HG03469 (cell line): Measurements from ENCODE around the gene SARNP.
A peak's percentile ranks its signal among the peaks of the same experiment; 100 is the strongest.

Source experiments
- ATAC-seq: cut with Tn5 transposase; IDR thresholded peaks from one replicate; pipeline ENCODE4 v1.9.1; 2021; ENCODE audit warnings: mild to moderate bottlenecking, moderate library complexity, moderate number of reproducible peaks; ENCODE audit not compliant: unreplicated experiment

SARNP gene

DNA sequence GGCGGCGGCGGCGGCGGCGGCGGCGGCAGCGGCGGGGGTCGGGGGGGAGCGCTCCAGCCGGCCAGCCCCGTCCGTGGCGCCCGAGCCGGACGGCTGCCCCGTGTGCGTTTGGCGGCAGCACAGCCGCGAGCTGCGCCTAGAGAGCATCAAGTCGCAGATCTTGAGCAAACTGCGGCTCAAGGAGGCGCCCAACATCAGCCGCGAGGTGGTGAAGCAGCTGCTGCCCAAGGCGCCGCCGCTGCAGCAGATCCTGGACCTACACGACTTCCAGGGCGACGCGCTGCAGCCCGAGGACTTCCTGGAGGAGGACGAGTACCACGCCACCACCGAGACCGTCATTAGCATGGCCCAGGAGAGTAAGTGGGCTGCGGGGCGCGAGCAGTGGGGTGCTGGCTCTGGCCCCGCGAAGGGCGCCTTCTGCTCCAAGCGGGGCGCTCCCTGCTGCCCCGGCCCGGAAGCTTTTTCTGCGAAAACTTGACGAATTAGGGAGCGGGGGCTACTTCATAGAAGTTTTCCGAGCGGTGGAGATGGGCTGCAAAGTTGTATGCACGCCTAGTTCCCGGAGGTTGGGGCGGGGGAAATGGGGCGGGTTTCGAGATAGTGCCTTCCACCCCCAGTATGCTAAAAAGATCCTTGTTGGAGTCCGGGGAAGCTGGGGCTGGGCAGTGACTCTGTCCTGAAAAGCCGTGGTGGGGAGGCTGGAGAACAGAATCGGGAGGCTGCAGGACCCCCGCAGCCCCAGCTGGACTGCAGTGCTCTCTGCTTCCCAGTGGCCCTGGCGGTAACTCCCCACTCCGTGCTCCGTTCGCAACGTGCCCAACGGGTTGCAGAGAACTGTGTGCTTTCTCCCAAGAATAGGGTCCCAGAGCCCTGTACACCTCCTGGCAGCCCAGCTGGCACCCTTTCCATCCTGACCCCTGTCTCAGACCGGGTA lies 73.9 kb downstream of the SARNP start:
- ATAC-seq = no peak

DNA sequence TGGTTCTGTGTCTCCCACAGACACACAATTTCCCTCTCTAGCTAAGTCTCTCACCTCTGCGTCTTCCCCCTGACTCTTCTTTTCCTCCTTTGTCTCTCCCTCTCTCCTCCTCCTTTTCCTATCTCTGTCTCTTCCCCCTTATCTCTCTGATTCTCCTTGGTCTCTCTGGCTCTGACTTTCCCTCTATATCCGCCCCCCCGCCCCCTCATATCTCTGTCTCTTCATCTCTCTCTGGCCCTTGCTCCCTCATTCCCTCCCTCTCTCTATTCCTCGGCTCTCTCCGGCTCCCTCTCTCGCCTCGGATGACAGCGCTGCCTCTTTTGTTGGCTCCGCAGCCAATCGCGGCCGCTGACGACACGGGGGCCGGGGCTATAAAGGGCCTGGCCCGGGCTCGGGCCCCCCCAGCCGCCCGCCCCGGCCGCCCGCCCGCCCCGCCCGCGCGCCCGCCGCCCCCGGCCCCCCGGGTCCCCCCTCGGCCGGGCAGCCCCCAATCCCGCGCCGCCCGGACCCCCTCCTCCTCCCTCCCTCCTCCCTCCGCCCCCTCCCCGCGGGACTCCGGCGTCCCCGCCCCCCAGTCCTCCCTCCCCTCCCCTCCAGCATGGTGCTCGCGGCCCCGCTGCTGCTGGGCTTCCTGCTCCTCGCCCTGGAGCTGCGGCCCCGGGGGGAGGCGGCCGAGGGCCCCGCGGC lies 74.7 kb downstream of the SARNP start, which contains the start of gene GDF11:
Gene GDF11, plus strand, starts transcription at position 404 of the 687 bp plus-strand sequence. Its CDS starts 195 bp downstream, at position 599.
- ATAC-seq = no peak

DNA sequence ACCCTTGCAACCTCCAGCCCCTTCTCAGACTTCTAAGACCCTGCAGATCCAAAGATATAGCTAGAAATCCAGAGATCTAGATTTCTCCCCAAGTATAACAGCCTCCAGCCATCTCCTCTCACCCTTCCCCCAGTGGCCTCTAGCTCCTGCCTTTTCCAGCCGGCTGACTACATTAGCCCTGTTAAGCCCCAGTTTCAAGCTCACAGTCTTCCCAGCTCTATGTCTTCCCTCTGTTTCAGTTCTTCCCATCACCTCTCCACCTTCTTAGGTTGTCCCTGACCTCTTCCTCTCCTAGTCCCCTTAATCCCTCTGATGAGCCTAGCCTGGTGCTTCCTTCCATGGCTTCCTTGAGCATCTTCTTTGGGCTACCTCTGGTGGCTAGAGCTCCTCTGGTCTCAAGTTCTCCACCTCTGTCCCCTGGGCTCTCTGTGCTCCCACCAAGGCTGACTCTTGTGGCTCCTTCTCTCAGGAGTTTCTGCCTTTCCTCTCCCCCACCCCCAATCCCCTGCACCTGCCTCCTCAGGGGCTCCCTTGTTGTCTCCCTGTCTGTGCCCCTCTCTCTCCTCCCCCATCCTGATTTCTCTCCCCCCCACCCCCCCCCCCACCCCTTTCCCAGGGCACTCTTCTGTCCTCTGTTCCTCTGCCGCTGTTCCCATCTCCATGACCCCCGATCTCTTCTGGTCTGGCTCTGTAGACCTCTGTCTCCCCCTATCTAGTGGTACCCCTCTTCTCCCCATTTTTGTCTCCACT lies 75.4 kb downstream of the SARNP start:
- no peak for ATAC-seq

DNA sequence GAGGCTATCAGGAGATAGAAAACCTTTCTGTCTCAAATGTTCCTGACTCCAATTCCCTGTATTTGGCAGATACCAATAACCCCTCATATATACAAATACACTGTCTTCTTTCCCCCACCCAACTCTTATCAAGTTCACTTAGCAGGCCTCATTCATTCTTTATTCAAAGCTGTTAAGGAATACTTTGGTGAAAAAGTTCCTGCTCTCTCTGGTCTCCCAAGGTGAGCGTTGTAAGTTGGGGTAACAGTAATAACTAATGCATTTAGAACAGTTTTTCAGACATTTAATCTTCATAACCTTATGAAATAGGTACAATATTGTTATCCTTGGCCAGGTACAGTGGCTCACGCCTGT lies 78.5 kb downstream of the SARNP start:
- no peak for ATAC-seq

DNA sequence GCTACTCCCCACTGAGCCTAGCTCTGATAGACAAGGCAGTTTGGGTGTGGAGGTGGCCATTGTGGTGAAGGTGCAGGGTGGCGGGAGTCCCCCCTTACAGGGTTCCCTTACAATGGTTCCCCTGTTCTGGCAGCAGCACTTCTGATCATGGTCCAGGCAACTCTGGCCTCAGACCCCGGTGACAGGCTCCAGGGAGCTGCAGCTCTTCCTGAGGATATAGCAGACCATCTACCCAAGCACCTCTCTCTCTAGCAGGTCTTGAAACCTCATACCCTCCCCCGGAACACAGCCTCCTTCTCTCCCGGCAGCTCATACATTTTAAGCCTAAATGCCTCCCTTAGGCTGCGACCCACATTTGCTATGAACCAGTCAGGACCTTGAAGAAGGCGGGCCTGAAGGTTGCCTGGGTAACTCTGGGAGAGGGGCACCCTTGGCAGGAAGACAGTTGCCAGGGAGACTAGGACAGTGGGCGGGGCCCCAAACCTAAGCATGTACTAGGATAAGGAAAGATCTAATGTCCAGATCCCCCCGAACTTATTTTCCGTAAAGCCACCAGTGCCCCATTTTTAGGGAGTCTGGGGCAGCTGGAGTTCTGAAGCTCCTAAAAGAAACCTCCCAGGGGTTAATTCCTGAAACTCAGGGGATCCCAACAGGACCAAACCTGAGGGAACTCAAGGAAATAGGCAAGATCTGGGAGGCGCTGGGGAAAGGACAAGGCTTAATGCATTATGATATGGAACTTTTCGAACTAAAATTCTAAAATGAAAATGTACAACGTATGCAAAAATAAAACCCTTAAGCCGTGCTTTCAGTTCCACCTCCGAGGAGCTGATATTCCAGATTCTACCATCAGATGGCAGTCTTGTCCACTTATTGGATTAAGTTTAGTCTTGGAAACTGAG lies 79.2 kb downstream of the SARNP start:
- ATAC-seq = peak; percentile 74

DNA sequence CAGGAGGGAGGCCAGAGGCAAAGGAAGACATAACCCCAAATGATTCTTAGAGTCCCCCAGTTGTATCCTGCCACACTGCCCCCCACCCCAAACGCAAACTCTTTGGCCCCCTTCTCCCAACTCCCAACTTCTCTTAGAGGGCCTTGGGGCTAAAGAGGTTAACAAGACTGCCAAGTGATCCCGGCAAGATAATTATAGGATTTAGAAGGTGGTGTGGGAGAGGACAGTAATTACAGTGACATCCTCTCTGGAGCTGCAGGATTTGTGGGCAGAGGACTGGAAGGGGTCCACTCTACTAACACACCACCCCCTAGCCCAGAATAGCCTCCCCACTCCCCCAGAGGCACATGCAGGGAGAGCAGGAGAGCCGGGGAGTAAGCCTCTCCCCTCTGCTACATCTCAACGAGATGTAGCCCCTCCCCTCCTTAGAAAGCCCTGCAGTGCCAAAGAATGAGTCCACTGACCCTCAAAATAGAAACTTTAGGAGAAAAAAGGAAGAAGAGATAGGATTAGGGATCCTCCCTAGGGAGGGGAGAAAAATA lies 79.9 kb downstream of the SARNP start:
- ATAC-seq = no peak

DNA sequence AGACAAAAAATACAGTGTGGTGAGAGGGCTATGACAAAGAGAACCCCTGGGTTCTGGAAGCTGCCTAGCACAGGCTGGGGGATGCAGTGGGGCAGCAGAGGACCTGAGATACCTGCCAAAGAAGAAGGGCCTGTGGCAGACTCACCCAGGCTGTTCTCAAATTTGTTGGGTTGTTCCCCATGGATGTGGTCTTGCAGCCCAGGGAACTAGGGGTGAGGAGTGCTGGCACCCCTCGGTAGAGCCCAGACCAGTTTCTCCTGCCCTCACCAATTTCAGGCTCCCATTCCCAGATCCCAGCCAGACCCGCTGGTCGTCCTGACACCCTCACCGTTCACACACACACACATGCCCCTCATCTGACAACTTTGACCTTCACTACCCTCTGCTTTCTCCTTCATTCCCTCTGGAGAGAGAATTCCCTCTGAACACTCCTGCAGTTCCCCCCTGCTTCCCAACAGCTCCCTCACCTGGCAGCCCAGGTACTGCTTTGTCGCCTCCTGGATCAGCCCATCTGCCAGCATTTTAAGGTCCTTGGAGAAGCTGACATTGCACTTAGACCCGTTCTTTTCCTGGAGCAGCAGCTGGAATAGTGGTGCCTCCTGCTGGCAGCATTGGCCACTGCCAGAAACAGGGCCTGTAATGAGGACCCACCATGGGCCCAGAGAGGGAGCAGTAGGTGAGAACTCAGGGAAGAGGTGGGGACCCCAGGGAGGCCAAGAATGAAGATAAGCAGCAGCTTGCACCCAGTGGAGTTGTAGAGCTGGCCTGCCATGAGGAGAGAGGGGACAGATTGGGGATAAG lies 80.5 kb downstream of the SARNP start:
- ATAC-seq = no peak

DNA sequence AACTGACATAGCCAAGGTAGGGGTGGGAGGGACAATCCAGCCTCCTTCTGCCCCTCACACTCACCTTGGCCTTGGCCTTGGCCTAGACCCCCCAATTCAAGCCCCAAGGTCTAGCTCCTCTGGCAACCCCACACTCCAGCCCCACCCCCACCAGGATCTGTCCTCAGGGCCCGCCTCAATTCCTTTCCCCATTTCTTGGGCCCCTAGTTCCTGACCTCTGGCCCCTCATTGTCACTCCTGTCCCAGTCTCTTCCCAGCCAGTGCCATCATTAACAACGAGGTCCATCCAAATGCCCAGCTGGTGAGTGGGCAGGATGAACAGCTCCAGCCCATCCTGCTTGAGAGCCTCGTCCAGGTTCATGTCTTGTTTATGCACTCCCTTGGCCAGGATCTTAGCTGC lies 81.4 kb downstream of the SARNP start:
- ATAC-seq = no peak

DNA sequence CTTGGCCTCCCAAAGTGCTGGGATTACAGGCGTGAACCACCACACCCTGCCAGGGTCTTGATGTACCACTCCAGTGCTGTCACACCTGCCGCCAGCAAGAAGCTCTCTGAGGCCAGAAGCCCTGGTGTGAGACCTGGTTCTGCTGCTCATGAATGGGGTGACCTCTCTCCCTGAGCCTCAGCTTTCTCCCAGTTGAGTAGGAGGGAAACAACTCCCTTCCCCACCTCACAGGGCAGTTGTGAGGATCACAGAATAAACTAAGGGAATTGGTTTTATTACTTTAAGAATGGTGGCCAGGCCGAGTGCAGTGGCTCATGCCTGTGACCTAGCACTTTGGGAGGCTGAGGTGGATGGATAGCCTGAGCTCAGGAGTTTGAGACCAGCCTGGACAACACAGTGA lies 82.9 kb downstream of the SARNP start:
- ATAC-seq = no peak

DNA sequence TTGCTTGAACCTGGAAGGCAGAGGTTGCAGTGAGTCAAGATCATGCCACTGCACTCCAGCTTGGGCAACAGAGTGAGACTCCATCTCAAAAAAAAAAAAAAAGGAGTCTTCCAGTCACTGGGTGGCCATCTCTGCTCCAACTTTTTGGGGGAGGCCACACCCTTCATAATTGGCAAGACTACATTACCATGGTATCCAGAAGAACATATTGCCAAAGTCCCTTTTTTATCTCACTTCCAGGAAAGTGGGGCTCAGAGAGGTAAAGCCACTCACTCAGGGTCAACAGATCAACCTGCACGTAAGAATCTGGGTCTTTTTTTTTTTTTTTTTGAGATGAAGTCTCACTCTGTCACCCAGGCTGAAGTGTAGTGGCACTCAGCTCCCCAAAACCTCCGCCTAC lies 83.7 kb downstream of the SARNP start:
- no peak for ATAC-seq

DNA sequence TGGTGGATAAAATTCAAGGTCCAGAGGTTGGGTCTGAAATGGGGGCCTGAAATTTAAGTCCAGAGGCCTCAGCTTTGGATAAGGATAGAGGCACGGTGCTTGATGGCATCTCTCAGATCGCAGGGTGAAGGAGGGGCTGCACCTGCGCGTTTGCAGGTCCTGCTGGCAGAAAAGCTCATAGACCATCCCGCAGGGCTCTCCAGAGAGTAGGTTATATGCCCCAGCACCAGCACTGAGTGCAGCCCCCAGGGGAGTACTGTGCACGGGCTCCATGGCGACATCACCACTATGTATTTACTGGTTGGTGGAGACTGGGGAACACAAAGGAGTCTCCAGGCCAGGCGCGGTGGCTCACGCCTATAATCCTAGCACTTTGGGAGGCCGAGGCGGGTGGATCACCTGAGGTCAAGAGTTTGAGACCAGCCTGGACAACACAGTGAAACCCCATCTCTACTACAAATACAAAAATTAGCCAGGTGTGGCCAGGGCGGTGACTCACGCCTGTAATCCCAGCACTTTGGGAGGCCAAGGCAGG lies 84.4 kb downstream of the SARNP start:
- ATAC-seq = no peak

DNA sequence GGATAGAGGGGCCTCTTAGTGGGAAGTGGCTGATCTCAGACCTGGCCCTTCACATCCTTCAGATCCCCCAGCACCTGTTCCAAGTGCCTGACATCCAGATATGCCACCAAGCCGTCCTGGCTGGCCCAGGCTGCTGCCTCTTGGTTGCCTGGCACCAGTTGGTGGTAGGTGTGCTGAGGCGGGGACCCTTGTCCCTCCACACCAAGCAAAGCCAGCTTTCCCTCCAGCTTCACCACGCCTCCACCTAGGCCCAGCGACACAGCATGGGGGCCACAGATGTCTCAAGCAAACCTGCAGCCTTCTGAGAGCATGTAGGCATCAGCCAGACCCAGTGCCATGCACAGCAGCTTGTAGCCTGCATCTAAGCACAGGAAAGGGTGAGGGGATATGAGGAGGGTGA lies 85.2 kb downstream of the SARNP start:
- no peak for ATAC-seq

DNA sequence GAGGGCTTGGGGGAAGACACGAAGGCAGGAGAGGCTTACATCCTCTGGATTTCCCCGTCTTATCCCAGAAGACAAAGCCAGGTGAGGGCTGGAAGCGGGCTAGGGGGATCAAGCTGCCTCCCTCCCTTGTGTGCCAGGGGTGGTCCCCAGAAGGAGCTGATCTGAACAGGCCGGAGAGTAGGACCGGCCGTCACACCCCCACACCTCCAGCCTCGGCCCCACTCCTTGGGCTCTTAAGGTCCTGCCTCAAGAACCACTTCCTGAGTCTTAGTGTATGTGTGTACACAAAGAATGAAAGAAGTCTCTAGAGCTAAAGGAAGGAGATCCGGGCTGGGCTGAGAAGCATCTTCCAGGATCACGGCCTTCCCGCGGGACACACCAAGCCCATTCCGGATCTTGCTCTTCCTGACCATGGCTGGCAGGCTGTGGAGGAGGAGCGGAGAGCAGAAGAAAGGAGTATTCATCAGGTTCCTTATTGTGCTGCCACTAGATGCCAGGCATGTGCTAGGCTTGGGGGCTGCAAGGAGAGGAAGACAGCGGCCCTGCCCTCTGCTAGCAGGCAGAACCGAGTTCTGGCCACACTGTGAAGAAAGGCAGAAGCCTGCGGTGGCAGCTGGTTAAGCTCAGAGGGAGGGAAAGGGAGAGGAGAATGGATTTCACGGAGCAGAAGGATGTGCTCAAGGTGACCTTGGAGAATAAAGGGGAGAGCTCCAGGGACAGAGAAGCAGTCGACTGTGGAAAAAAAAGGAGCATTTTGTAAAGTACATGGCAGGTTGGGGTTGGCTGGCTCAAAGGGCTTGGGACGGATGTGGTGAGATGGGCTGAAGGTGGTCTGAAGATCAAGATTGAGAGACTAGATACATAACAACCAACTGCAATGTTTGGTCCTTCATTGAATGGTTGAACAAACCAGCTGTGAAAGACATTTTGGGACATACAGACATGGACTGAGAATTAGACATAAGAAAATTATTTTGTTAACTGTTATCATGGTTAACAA lies 87.4 kb downstream of the SARNP start:
- ATAC-seq = peak; percentile 23

DNA sequence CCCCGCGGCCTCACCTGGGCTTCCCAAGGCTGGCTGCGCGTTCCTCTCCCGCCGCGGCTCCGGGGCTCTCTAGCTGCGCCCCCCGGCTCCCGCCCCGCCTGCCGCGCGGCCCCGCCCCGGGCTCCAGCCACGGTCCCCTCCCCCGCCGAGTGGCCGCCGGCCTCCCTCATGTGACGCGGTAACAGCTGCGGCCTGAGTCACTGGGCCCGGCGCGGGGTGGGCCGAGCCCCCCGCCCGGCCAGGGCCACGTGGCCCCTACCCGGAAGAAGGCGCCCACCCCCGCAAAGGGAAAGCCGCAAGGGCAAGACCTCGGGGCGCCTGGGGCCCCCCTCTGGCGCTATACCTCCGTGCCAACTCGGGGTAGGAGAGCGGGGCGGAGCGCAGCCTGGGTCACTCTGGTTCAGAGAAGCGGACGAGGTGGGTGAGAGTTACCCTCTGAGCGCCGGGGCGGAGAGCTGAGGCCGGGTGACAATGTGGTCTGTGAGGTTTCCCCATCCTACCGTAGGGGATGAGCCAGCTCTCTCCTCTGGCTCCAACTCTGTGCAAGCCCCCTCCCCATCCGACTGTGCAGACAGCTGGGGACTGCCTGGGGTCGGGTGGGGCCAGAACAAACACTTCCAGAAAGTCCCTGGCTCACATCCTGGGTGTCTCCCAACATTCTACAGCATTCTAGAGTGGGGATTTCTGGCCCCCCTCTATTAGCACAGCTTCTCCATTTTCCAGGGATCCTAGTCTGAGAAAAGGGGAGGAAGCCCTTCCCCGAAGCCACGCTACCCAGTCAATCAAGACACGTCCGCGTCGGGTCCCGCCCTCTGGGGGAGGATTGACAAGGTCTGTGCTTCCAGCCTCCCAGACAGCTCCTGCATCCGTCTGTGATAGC lies 88.3 kb downstream of the SARNP start, which contains the start of gene CD63:
Gene CD63, minus strand, starts transcription at position 71 of the 880 bp plus-strand sequence. CDS start 668 bp downstream, outside the sequence.
- ATAC-seq = peak; percentile 38

DNA sequence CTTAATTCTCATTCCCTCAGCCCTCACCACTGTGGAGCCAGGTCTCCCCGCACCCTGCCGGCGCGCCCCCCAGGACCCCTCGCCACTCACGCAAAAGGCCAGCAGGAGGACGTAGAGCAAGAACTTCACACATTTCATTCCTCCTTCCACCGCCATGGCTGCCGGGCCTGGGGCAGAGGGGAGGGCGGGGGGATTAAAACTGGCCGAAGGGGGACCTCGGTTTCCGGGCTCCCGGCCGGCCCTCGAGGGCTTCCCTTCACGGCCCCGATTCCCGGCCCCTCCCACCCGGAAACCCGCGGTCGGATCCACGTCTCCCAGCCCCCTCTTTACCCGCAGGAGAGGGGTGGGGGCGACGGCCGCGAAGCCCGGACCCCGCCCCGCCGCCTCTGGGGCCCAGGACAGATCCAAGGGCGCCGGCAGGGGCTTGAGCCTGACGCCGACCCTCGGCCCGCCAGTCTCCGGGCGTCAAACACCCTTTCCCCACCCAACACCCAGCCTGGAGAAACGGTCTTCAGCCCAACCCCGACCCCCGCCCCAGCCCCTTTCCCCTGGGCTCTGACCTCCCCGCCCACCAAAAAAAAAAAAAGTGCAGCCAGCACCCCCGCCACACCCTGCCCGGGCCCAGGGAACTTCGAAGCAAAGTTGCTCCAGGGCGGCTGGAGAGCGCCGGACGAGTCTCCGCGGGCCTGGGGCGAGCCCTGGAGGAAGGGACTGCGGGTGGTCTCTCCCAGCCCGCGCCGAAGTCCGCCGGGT lies 89.2 kb downstream of the SARNP start:
- no peak for ATAC-seq

DNA sequence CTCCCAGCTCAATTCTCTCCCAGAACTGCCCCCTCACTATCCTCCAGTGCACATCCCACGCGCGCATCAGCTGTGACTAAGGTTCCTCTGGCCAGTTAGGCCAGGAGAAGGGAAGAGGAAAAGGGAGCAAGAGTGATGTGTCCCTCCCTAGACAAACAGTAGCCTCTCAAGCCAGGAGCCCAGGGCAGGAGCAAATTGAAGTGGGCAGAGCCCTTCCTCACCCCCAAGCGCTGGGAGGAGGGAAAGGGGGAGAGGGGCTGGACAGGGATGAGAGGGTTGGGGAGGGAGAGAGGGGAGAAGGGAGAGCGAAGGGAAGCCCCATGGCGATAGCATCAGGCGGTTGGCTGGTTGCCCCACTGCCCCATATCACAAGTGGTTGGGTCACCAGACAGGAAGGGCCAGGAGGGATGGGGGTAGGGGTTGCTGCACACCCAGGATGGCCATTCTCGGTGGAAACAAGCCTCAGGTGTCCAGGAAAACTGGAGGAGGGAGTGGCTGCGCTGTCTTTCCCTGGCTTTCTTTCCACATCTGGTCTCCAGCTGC lies 89.8 kb downstream of the SARNP start:
- ATAC-seq = no peak
